BLaER1 treated with 17β-estradiol and CSF1 and Interleukin-3, amounts not matched to agents 10 nM and 100 nM (cell line): ENCODE measurements around the gene AKAP12.
"Not testable (repeated sequence)": the region's sequence is repeated elsewhere in the genome, so short reads cannot be mapped to it uniquely, and the experiment has no call there.

ENCODE experiments used
- H3K27ac ChIP-seq, 11 experiments: shearing (Covaris generic); formaldehyde crosslinking; 2 replicates each; pipeline ENCODE4 v1.8.1; 2022
- H3K27me3 ChIP-seq, 11 experiments: shearing (Covaris generic); formaldehyde crosslinking; 2 replicates each; pipeline ENCODE4 v1.8.1; 2022
- H3K36me3 ChIP-seq, 11 experiments: shearing (Covaris generic); formaldehyde crosslinking; 2 replicates each; pipeline ENCODE4 v1.8.1; 2022
- H3K4me1 ChIP-seq, 10 experiments: shearing (Covaris generic); formaldehyde crosslinking; 2 replicates each; pipeline ENCODE4 v1.8.1; 2022
- H3K4me2 ChIP-seq, 11 experiments: shearing (Covaris generic); formaldehyde crosslinking; 2 replicates each; pipeline ENCODE4 v1.8.1; 2022
- H3K4me3 ChIP-seq, 10 experiments: shearing (Covaris generic); formaldehyde crosslinking; 2 replicates each; pipeline ENCODE4 v1.8.1; 2022
- H3K9ac ChIP-seq, 11 experiments: shearing (Covaris generic); formaldehyde crosslinking; 2 replicates each; pipeline ENCODE4 v1.8.1; 2022
- H3K9me3 ChIP-seq, 11 experiments: shearing (Covaris generic); formaldehyde crosslinking; replicated peaks in 1 of 11; 2 replicates each; pipeline ENCODE4 v1.8.1; 2022
- H4K20me1 ChIP-seq, 11 experiments: shearing (Covaris generic); formaldehyde crosslinking; 2 replicates each; pipeline ENCODE4 v1.8.1; 2022
- Cebpa-rat ChIP-seq, 11 experiments: shearing (Covaris generic); IDR thresholded peaks; 2 replicates each; pipeline ENCODE4 v1.8.1; 2022

Gene AKAP12

GRCh38 chr6:151310852-151311767 lies 71.3 kb downstream of the AKAP12 start:
- no peak for TF ChIP-seq Cebpa-rat (IDR thresholded peaks at IDR 0.05)
- peaks cover 0 to 48% (median 0%) of the 10 kb centered on the region in 11 experiments; a peak in 5 of 22 replicates for H4K20me1 ChIP-seq
- peaks cover 1 to 100% (median 99%) of the 10 kb centered on the region in 11 experiments; a peak in 21 of 22 replicates for H3K36me3 ChIP-seq
- no peak overlapping the region for H3K4me2 ChIP-seq
- no peak overlapping the region for H3K9ac ChIP-seq
- no peaks in the 10 kb centered on the region for H3K27me3 ChIP-seq
- H3K4me1 ChIP-seq, result peaks cover 0 to 24% (median 7%) of the 10 kb centered on the region in 10 experiments; a peak in 12 of 20 replicates
- peaks cover 25 to 45% (median 32%) of the 10 kb centered on the region in 11 experiments for H3K9me3 ChIP-seq
- H3K27ac ChIP-seq, result no peak overlapping the region
- no peak overlapping the region for H3K4me3 ChIP-seq

DNA sequence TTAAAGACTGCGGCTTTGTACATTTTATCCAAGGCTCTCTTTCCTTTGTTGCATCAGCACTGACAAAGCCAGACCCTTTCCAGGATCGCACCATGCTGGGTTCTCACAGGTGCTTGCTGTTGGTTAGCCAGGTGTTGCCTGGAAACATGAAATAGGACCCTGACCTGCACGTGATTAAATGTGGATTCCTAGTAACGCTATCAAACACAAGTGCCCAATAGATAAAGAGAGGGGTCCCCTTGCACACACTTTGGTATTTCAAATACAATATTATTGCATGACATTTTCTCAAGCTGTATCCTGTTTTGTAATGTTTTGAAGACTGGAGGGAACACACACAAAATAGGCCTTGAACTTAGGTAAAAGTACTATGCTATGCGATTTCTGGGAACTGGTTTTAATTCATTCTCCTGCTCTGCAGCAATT lies 73.3 kb downstream of the AKAP12 start:
- Histone ChIP-seq H4K20me1 (peaks cover 0 to 33% (median 0%) of the 10 kb centered on the region in 11 experiments; a peak in 4 of 22 replicates), H3K4me2 (no peak overlapping the region), H3K4me1 (peaks cover 0 to 13% (median 3%) of the 10 kb centered on the region in 10 experiments; a peak in 7 of 20 replicates), H3K27me3 (no peaks in the 10 kb centered on the region), H3K9ac (no peak overlapping the region), H3K4me3 (no peak overlapping the region), H3K36me3 (peaks cover 6 to 100% (median 100%) of the 10 kb centered on the region in 11 experiments; a peak in 21 of 22 replicates), H3K27ac (no peak overlapping the region), H3K9me3 (peaks cover 25 to 53% (median 45%) of the 10 kb centered on the region in 11 experiments)
- no peak for TF ChIP-seq Cebpa-rat (IDR thresholded peaks at IDR 0.05)

DNA sequence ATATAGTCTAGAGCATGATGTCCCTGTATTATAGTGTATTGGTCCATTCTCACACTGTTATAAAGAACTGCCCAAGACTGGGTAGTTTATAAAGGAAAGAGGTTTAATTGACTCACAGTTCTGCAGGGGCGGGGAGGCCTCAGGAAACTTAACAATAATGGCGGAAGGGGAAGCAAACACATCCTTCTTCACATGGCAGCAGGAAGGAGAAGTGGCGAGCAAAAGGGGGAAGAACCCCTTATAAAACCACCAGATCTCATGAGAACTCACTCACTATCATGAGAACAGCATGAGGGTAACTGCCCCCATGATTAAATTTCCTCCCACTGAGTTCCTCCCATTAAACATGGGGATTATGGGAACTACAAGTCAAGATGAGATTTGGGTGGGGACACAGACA lies 75.9 kb downstream of the AKAP12 start:
- not testable (repeated sequence) for H3K9ac ChIP-seq, H3K27ac ChIP-seq, H3K27me3 ChIP-seq, H3K4me1 ChIP-seq, H3K4me2 ChIP-seq
- peaks cover 0 to 37% (median 0%) of the 10 kb centered on the region in 11 experiments; a peak in 4 of 22 replicates for H4K20me1 ChIP-seq
- peaks cover 6 to 100% (median 94%) of the 10 kb centered on the region in 11 experiments; a peak in 21 of 22 replicates for H3K36me3 ChIP-seq
- 0 out of 20 replicates have a peak overlapping the region, but pooled peaks of 1 of the 10 experiments have one; percentile 7 for H3K4me3 ChIP-seq
- peaks cover 25 to 70% (median 57%) of the 10 kb centered on the region in 11 experiments for H3K9me3 ChIP-seq

DNA sequence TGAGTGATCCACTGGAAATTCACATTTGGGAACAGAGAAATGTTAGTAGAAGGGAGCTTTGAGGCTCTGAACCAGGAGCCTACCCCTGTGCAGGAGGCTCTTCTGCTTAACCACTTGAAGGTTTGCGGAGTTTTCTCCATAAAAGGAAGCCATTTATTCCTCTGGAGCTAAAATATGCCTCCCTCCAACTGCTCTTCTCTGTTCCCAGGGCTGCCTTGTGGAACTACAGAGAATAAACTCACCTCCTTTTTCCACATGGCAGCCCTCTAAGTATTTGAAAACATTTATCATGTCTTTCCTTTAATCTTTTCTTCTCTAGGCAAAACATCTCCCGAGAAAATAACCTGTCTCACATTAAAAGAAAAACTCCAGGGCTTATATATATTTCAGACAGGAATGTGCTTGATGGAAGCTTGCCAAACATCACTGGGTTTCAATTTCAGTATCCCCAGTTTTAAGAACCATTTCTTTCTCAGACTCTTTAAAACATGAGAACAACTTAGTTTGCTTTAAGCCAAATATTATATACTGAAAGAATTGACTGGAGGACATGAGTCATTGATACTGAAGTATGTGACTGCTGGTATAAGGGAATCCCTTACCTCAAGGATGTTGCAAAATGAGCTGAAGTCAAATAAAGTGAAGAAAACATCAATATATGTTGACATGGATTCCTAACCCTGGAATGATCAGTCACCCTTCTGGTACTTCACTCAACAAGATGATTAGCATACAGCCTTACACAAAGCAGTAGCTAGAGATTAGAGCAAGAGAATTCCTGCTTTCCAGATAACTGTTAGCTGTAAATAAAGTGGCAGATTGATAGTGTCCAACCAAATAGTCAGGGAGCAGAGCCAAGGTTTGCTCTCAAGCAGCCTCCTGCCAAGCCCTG lies 77.6 kb downstream of the AKAP12 start:
- no peak overlapping the region for H3K9ac ChIP-seq
- peaks cover 25 to 75% (median 52%) of the 10 kb centered on the region in 11 experiments for H3K9me3 ChIP-seq
- H3K27me3 ChIP-seq, result no peaks in the 10 kb centered on the region
- no peak for TF ChIP-seq Cebpa-rat (IDR thresholded peaks at IDR 0.05)
- 0 out of 22 replicates have a peak overlapping the region, but pooled peaks of 1 of the 11 experiments have one; percentile 1 for H3K27ac ChIP-seq
- peaks cover 6 to 100% (median 92%) of the 10 kb centered on the region in 11 experiments; a peak in 21 of 22 replicates for H3K36me3 ChIP-seq
- H3K4me2 ChIP-seq, result no peak overlapping the region
- H3K4me3 ChIP-seq, result no peak overlapping the region
- peaks cover 0 to 3% (median 0%) of the 10 kb centered on the region in 10 experiments; a peak in 2 of 20 replicates for H3K4me1 ChIP-seq
- H4K20me1 ChIP-seq, result peaks cover 0 to 41% (median 0%) of the 10 kb centered on the region in 11 experiments; a peak in 5 of 22 replicates

DNA sequence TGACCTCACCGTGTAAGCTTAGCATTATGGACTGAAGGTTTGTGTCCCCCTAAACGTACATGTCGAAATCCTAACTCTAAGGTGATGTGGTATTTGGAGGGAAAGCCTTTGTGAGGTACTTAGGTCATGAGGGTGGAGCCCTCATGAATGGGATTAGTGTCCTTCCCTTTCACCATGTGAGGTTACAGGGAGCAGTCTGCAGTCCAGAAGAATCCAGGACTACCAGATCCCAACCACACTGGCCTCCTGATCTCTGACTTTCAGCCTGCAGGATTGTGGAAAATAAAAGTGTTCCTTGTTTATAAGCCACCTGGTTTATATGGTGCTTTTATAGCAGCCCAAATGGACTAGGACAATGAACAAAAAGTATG lies 78.2 kb downstream of the AKAP12 start:
- Histone ChIP-seq H3K27ac (no peak overlapping the region), H3K36me3 (peaks cover 6 to 100% (median 89%) of the 10 kb centered on the region in 11 experiments; a peak in 21 of 22 replicates), H3K9me3 (peaks cover 25 to 73% (median 50%) of the 10 kb centered on the region in 11 experiments), H3K4me2 (no peak overlapping the region), H4K20me1 (peaks cover 0 to 48% (median 0%) of the 10 kb centered on the region in 11 experiments; a peak in 5 of 22 replicates), H3K27me3 (no peaks in the 10 kb centered on the region), H3K4me3 (no peak overlapping the region), H3K4me1 (peaks cover 0 to 7% (median 2%) of the 10 kb centered on the region in 10 experiments; a peak in 5 of 20 replicates), H3K9ac (no peak overlapping the region)
- TF ChIP-seq Cebpa-rat (IDR thresholded peaks at IDR 0.05), result no peak

GRCh38 chr6:151320140-151320539 lies 80.4 kb downstream of the AKAP12 start:
- H3K36me3 ChIP-seq, result peaks cover 6 to 82% (median 67%) of the 10 kb centered on the region in 11 experiments; a peak in 20 of 22 replicates
- H3K27ac ChIP-seq, result no peak overlapping the region
- peaks cover 14 to 29% (median 24%) of the 10 kb centered on the region in 10 experiments for H3K4me1 ChIP-seq
- TF ChIP-seq Cebpa-rat (IDR thresholded peaks at IDR 0.05), result no peak
- H4K20me1 ChIP-seq, result peaks cover 0 to 69% (median 0%) of the 10 kb centered on the region in 11 experiments; a peak in 8 of 22 replicates
- no peak overlapping the region for H3K4me3 ChIP-seq
- H3K4me2 ChIP-seq, result no peak overlapping the region
- H3K9ac ChIP-seq, result no peak overlapping the region
- peaks cover 9 to 51% (median 32%) of the 10 kb centered on the region in 11 experiments for H3K9me3 ChIP-seq
- no peaks in the 10 kb centered on the region for H3K27me3 ChIP-seq

GRCh38 chr6:151321438-151321837 lies 81.7 kb downstream of the AKAP12 start:
- Histone ChIP-seq H3K9me3 (peaks cover 0 to 38% (median 21%) of the 10 kb centered on the region in 11 experiments; a peak in 16 of 22 replicates), H3K27ac (no peak overlapping the region), H3K4me3 (no peak overlapping the region), H4K20me1 (peaks cover 0 to 82% (median 0%) of the 10 kb centered on the region in 11 experiments; a peak in 9 of 22 replicates), H3K4me2 (no peak overlapping the region), H3K9ac (no peak overlapping the region), H3K36me3 (peaks cover 1 to 69% (median 54%) of the 10 kb centered on the region in 11 experiments; a peak in 20 of 22 replicates), H3K27me3 (no peaks in the 10 kb centered on the region), H3K4me1 (peaks cover 21 to 40% (median 33%) of the 10 kb centered on the region in 10 experiments)
- TF ChIP-seq Cebpa-rat (IDR thresholded peaks at IDR 0.05), result no peak

DNA sequence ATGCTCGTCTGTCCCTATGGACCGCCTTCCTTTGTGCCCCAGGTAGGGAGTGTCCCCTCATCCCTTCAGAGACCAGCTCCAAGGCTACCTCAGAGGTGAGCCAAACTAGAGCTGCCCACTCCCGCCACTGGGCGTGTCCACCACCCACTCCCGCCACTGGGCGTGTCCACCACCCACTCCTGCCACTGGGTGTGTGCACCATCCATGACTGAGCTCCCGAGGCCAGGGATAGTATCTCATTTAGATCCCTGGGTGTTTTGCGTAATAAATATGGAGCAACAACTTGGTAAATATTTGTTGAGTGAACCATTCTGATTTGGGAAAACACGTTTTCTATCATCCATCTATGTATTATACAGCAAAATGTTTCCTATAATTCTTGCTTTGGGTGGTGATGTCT lies 82.8 kb downstream of the AKAP12 start:
- no peak for TF ChIP-seq Cebpa-rat (IDR thresholded peaks at IDR 0.05)
- Histone ChIP-seq H3K4me1 (peaks cover 30 to 40% (median 34%) of the 10 kb centered on the region in 10 experiments), H3K4me2 (0 out of 22 replicates have a peak overlapping the region, but pooled peaks of 1 of the 11 experiments have one; percentile 5), H4K20me1 (peaks cover 0 to 89% (median 0%) of the 10 kb centered on the region in 11 experiments; a peak in 9 of 22 replicates), H3K9me3 (peaks cover 0 to 31% (median 19%) of the 10 kb centered on the region in 11 experiments; a peak in 13 of 22 replicates), H3K36me3 (peaks cover 0 to 60% (median 44%) of the 10 kb centered on the region in 11 experiments; a peak in 18 of 22 replicates), H3K9ac (no peak overlapping the region), H3K27me3 (no peaks in the 10 kb centered on the region), H3K4me3 (no peak overlapping the region), H3K27ac (no peak overlapping the region)
